BE2C (cell line): Measurements from ENCODE around the gene ZNF814.

Experiments
- DNase-seq: peaks from one replicate; pipeline ENCODE4 v3.0.0-alpha.2; 2020
- H3K27me3 ChIP-seq: fragments of 250-450 bp; sonication (Bioruptor Pico); 2 replicates; pipeline ENCODE4 v1.5.1; 2020; ENCODE audit warnings: mild to moderate bottlenecking
- H3K36me3 ChIP-seq: fragments of 250-450 bp; sonication (Bioruptor Pico); 2 replicates; pipeline ENCODE4 v1.5.1; 2020; ENCODE audit warnings: mild to moderate bottlenecking
- H3K4me1 ChIP-seq: fragments of 250-450 bp; sonication (Bioruptor Pico); 2 replicates; pipeline ENCODE4 v1.5.1; 2020
- H3K4me3 ChIP-seq: 2 replicates; pipeline ENCODE4 v1.5.1; 2011; ENCODE audit warnings: low read depth, low read length
- H3K9me3 ChIP-seq: fragments of 250-450 bp; sonication (Bioruptor Pico); 2 replicates; pipeline ENCODE4 v1.5.1; 2020
- TF ChIP-seq, protein P1 (sequence below): IDR thresholded peaks from 2 replicates; pipeline ENCODE4 v1.5.1; 2012; ENCODE audit warnings: mild to moderate bottlenecking, low read depth, low read length

ZNF814 gene

DNA sequence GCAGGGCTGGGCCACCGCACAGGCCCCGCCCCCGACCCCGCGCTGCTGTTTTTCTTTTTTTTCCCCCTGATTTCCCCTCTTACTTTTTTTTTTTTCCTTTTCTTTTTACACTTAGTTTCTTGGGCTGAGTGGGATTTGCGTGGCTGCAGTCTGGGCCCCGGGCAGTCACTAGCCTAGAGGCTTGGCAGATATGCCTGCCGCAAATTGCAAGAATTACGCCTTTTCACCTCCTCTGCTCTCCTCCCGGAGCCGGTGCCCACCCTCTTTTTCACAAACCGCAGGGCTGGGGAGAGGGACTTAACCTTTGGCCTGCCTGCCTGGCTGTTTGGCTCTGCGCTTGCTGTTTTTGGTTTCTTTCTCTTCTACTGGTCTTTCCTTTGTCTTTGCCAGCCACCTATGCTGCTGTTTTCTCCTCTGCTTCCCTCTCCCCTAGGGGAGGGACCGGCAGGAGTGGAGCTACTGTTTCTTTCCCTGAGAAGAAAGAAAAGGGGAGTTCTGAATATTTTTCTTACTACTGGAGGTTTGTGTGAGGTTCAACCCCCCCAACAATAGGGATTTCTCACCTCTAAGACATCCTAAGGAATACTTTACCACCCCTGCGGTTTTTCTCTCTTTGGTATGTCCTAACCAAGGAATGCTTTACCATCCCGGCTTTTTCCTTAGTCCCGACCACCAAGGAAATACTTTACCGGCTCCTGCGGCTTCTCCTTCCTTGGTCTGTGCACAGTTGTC lies 85.1 kb downstream of the ZNF814 start:
- no peaks in the 10 kb centered on the region for H3K9me3 ChIP-seq
- H3K27me3 ChIP-seq: no peaks in the 10 kb centered on the region
- no peak overlapping the region for H3K4me3 ChIP-seq
- TF ChIP-seq, protein P1, sequence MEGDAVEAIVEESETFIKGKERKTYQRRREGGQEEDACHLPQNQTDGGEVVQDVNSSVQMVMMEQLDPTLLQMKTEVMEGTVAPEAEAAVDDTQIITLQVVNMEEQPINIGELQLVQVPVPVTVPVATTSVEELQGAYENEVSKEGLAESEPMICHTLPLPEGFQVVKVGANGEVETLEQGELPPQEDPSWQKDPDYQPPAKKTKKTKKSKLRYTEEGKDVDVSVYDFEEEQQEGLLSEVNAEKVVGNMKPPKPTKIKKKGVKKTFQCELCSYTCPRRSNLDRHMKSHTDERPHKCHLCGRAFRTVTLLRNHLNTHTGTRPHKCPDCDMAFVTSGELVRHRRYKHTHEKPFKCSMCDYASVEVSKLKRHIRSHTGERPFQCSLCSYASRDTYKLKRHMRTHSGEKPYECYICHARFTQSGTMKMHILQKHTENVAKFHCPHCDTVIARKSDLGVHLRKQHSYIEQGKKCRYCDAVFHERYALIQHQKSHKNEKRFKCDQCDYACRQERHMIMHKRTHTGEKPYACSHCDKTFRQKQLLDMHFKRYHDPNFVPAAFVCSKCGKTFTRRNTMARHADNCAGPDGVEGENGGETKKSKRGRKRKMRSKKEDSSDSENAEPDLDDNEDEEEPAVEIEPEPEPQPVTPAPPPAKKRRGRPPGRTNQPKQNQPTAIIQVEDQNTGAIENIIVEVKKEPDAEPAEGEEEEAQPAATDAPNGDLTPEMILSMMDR: no peak
- DNase-seq: no peak
- peaks cover 20% of the 10 kb centered on the region for H3K36me3 ChIP-seq
- no peaks in the 10 kb centered on the region for H3K4me1 ChIP-seq

DNA sequence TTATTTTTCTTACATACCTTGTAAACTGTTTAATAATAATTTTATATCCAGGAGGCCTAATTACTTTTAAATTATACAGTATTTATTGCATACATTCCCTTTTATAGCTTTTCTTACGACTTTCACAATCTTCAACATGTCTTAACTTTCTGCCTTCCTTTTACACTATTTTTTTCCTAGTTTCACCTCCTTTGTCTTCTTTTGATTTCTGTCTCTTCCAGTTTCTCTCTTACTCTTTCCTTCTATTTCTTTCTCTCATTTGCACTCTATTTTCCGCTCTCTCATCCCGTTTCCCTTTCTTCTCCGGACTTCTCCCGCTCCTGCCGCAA lies 85.6 kb downstream of the ZNF814 start:
- Histone ChIP-seq H3K4me3 (no peak overlapping the region), H3K36me3 (peaks cover 16% of the 10 kb centered on the region), H3K27me3 (no peaks in the 10 kb centered on the region), H3K9me3 (no peaks in the 10 kb centered on the region), H3K4me1 (no peaks in the 10 kb centered on the region)
- TF ChIP-seq, protein P1: no peak
- no peak for DNase-seq

DNA sequence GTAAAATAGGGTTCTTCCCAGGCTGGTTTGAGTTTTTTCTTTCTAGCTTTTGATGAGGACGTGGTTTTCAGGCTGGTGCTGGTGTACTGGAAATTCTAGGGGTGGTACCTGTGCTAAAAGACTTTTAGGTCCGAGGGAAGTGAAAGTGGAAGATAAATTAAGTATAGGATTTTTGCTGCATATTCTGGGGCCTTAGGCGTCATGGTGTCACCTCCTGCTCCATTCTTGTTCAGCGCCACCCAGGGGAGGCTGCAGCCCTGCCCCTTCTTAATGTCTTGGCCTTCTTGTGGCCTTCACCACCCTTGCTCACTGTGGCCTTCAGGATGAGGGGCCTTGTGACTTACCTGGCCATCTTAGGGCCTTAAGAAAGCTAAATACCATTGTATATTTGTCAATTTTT lies 86.6 kb downstream of the ZNF814 start:
- no peaks in the 10 kb centered on the region for H3K4me1 ChIP-seq
- DNase-seq: no peak
- TF ChIP-seq, protein P1: no peak
- H3K4me3 ChIP-seq: no peak overlapping the region
- H3K9me3 ChIP-seq: no peaks in the 10 kb centered on the region
- no peaks in the 10 kb centered on the region for H3K27me3 ChIP-seq
- peaks cover 7% of the 10 kb centered on the region for H3K36me3 ChIP-seq

DNA sequence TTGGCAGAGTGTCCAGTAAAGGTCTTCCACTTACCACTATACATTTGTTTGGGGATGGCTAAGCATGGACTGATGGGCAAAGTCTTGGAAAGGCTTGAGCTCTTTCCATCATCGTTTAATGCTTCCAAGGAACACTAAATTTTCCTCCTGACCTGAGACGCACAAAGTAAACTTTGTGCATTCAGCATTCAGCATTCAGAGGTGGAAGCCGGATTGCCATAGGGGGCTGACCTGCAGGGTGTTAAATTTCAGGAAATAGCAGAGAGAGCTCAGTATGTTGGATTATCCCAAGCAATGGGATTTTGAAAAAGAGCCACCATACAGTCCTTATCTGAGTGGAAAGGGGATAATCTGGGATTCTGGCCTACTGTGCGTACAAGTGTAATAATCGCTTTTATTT lies 88.1 kb downstream of the ZNF814 start:
- no peaks in the 10 kb centered on the region for H3K27me3 ChIP-seq
- no peak for DNase-seq
- H3K36me3 ChIP-seq: peaks cover 5% of the 10 kb centered on the region; the same call in 1 of the 2 replicates
- TF ChIP-seq, protein P1: no peak
- H3K4me3 ChIP-seq: no peak overlapping the region
- H3K9me3 ChIP-seq: no peaks in the 10 kb centered on the region
- H3K4me1 ChIP-seq: no peaks in the 10 kb centered on the region
